NCI-H187 (cell line): Measurements from ENCODE around the gene STX8.
"Not testable (repeated sequence)": the region's sequence is repeated elsewhere in the genome, so short reads cannot be mapped to it uniquely, and the experiment has no call there.

Source experiments
- DNase-seq, 2 experiments: peaks; one replicate each; lab custom pipeline; 2025; lab: John Stamatoyannopoulos, UW

The STX8 gene

DNA sequence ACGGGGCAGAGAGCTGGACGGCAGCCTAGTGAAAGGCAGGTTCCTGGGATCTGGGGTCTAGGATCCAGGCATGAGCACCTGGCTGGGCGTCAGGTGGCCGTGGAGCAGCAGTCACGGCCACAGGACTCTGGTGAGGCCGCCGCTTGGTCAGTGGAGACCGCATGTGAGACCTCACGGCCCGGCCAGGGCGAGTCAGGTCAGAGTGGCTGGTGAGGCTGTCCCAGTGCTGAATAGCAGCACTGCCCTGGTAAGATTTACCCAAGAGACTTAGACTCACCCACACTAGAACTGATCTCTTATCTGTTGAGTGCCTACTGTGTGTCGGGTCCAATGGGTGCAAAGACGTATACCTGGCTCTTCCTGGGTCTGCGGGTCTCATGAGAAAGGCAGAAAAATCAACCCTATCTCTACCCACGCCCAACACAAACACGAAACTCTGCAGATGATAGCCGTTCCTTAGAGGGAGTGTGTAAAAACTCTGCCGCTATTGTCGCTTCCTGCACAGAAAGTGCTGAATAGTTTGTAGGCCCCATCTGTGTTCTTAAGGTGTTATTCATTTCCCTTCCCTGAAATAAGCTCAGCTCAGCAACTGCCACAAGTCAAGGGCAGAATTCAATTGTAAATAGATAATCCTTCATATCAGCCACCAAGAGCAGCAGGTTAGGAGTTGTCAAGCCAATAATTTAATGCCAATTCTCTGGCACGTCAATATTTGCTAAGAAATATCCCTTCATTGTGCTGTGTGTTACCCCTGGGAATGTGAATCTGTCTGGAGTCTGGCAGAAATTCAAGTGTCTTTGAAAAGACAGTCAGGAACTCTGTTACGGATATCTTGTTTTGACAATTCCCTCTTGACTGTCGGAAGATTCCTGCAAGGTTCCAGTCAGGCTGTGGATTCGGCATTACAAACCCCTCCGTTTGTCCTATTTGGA is 314.3 kb downstream of the STX8 start:
- DNase-seq = no peak

DNA sequence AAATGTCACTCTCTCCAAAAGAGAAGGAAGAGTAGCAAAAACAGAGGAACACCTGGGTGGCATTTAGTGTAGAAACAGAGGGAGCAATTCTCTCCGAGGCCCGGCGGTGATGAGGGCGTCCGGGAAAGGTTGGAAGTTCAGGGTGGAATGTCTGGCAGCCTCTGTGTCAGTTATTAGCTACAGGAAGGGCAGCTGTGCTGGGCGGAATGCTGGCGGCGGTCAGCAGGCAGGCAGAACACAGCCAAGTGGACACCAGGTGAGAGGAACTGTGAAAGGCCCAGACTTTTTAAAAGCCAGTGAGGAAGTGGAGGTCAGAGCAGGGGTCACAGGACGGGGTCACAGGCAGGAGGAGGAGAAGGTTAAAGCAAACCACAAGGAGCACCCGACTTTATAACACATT is 316.2 kb downstream of the STX8 start:
- DNase-seq = no peak

DNA sequence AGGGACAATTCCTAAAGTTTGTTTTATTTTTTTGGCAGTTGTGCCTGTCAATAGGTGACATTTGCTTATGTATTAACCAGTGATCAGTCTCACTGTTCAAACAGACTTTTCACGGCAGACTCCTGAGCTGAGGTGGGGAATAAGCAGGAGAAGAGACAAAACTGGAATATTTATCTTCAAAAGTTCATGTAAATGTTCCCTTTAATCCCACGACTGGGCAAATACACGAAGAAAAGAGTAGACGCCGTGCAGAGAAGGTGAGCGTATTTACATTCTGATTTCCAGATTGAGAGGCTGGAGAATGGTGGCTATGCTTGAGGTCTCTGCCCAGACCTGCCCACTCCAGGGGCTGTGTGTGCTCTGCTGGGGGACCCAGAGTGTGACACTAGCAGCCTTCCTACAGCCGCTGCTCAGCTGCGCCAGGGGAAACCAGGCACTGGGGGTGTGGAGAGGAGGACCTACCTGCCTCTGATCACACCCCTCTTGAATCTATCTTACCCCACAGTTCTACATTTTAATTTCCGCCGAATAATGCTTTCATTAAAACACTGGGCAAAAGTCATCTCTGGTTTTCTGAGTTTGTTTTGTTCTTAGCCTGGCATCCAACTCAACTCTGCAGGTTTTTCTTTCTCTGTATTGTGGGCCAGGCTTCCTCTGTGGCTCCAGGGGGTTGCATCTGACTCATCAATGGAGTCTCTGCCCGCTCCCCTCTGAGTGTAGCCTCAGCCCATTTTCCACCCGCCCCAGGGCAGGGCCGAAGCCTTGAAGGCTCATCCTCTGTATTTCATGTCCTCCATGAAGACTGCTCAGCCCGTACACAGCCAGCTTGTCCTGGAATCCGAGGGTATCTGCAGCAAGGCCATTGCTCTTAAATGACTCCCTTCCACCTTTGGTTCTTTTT is 317.3 kb downstream of the STX8 start:
- DNase-seq = no peak

DNA sequence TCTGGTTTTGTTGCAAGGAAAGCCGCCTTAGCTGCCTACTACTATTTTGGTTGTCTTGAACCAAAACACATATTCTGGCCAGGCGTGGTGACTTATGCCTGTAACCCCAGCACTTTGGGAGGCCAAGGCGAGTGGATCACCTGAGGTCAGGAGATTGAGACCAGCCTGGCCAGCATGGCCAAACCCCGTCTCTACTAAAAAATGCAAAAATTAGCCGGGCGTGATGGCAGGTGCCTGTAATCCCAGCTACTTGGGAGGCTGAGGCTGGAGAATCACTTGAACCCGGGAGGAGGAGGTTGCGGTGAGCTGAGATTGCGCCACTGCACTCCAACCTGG is 318.0 kb downstream of the STX8 start:
- not testable (repeated sequence) for DNase-seq

DNA sequence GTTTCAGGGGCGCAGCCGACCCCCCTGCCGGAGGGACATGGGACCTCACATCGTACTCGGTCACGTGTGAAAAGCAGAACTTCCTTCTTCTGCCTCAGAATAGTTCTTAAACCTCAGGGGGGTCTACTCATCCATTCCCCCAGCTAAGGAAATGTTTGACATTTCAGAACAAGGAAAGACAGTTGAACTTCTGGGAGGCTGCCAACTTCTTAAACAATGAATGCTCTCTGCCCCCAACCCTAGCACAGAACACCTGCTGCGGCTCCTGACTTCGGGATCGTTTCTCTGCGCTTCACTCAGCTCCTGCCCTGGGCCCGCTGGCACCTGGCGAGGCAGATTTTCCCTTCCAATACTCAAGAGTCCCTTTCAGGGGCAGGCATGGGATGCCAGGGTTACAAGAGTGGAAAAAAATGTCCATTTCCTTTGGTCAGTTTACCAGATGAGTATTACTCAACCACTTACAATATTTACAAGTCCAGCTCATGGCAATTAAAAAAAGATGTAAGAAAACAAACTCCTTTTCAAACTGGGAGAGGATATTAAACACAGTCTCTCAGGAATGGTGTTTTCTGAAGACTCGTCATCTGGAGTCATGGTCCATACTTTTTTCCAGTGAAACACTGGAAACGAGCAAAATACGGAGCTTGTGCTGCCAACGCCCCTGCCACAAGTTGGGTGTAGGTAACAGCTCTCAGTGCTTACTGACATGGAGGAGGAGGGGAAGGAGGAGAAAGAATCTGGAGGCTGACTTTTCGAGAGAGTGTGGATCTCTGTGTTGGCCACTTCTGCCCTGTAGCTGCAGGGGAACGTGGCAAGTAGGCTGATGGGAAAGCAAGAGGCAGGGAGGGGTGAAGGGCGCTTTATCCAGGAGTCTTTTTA is 318.6 kb downstream of the STX8 start:
- no peak for DNase-seq

DNA sequence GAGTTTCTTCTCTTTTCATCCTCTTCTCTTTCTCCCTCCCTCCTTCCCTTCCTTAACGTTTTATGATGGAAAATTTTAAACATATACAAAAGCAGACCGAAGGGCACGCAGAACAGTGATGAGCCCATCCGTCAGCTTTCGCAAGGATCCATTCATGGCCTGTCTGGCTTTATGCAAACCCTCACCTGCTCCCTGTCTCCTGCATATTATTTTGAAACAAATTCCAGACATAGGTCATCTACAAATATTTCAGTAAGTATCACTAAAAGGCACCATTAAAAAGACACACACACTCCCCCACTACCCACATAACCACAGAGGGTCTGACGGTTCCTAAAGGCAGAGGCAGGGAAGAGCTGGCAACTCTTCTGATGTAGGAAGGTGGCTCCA is 319.3 kb downstream of the STX8 start:
- no peak for DNase-seq

DNA sequence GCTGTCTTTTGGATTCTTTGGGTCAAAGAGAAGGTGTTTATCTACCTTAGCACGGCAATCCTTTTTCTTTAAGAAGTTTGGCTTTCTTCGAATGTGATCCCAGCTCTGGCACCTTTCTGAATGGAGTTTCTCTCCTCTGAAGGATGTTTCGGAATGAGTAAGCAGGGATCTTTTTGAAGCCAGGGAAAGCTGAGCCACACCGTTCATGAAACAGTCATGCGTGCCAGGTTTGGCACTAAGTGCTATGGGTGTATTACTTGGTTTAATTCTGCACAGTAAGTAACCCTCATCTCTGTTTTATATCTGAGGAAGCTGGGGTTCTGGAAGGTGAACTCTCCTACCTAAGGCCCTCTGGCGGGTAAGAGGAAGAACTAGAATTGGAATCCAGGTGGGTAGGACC is 319.8 kb downstream of the STX8 start:
- no peak for DNase-seq

DNA sequence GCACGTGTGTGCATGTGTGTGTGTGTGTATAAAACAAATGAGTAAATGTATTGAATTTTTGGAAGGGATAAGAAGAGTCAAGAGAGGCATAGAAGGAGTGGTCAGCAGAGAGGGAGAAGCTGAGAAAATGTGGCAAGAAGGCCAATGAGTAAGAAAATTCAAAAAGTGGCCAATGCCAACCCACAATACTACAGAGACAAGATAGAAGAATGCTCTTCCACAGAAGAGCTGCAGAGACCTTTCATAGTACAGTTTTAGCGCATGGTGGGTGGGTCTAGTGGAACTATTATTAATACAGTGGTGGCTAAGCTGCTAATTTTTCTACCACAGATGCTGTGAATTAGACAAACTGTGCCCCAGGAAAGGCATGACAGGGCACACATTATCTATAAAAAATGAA is 320.8 kb downstream of the STX8 start:
- DNase-seq = no peak

DNA sequence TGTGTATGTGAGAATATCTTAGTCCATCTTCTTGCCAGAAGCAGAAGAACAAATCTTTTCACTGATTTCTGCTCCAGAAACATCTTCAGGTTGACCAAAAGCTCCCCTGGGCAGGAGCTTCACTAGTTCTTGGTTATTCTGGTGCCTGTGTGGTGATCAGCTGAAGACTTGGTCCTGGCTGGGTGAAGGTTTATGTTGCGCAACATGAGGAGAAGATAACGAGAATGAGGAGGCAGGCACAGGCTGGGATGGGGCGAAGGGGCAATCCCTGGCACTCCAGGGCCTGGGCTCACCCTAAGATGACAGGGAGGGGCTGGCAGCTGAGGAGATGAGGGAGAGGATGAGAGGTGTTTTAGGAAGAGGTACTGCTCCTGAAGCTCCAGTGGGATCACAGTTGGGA is 322.3 kb downstream of the STX8 start:
- no peak for DNase-seq

DNA sequence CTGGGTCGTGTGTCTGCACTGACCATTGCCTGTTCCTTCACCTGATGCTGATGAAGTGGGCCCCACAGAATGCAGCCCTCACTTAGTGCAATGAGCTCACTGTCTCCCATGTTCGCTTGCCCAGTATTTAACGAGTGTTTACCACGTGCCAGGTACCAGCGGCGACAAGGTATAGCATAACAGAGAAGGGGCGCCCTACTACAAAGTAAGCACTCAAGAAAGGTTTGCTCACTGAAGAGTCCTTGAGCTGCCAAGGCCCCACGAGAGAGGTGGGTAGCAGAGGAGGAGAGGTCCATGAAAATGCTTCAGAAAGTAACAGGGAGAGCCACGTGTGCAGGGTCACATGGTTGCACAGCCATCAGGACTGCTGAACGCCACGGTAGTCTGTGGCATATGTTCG is 324.3 kb downstream of the STX8 start:
- no peak for DNase-seq

DNA sequence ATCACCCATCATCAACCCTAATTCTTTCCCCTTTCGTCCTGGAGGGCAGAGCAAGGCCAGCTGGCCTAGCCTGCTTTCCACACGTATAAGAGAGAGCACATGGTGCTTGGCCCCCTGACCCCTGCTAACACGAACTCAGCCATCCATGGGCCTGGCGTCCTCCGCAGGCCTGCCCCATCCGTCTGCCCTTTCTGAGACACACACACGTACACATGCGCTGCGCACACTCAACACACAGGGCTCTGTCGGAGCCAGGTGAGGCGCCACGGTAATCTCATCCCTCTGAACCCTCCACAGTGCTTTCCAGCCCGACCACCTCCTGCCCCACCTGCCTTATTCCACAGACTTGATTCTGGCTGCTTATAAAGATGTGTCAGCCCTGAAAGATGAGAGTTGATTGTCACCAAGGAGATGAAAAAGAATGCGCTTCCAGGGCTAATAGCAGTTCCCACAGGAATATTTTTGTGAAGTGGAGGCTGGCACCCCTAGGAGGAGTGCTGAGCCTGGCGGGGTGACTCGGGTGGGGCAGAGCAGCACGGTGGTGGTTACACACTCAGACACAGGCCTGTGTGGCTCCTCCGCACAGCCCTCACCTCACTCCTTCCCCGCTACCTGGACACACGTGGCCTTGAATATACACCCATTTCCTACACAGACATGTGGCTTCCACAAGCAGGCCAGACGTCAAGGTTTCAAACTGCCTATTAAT is 326.2 kb downstream of the STX8 start:
- no peak for DNase-seq

DNA sequence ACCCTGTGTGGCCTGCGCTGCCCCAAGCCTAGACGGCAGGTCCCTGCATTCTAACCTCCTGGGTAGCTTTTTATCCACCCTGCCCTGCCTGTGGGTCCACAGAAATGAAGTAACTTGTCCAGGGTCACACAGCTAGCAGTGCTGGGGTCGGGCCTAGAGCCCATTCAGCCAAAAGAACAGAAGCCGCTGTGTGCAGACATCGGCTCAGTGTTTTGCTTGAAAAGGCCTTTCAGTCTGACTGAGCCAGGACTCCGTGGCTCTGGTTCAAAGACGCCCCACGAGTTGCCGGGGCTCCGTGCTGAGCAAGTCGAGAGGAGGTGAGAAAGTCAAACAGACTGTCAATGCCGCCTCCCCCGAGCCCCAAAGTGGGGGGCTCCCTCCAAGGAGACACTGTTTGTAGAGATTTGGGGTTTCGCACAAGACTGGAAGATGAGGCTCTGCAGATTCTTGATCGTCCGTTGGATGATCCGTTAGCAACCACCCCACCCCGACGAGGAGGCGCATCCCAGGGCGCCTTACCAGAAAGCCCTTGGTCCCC is 328.1 kb downstream of the STX8 start:
- no peak for DNase-seq

DNA sequence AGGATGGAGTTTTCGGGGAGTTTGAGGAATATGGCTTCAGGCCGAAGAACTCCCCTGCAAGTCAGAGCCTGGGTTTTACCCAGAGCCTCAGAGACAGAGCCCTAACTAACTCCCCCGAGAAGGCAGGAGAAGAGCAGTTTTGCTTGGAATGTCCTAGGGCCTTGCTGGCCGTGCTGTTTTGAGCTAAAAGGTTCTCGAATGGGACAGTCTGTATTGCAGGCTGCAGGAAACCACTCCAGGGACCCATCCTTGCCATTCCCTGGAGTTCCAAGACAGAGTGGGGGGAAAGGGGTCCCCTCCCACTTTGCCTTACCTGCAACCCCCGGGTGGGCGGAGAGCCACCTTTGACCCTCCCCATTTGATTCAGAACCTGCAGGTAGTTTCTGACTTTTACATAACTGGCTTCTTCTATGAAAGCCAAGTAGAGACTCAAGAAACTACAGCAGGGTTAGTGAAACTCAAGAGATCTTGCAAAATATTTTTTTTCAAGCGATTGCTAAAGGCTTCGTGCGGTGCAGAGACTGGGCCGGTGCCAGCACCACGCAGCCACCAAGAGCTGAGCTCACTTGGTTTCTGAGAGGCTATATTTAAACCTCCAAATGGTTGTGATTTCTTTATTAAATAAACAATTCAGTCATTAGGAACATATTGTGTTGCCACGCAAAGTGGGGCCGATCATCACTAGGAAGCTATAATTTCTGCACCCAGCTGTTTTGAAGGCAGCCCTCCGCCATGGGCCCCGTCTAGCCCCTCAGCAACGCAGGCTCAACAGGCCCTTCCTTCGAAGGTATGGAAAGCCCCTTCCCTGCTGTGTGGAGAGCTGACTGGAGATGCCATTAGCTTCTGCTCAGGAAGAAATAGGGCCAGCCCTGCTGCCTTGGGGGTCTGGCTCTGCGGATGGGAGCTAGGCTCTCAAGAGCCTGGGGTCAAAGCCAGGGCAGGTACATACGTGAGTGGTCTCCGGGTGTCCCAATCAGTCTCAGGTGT is 331.3 kb downstream of the STX8 start:
- DNase-seq = no peak

DNA sequence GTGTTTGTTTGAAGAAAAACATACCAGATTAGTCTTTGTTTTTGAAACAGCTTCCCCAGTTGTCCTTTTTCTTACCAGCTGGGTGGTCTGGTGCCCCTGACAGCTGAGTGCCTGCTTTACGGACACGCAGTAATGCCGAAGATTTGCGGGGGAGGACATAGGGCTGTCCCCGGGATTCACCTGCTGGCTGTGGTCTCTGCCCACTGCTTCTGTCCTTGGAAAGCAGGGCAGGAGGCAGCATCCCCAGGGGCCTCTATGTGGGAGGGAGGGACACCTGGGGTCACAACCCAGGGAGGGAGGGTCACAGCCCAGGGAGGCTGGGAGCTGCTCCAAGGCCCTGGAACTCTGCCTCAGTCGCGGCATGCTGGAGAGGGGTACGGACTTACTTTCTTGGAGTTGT is 332.6 kb downstream of the STX8 start:
- no peak for DNase-seq

DNA sequence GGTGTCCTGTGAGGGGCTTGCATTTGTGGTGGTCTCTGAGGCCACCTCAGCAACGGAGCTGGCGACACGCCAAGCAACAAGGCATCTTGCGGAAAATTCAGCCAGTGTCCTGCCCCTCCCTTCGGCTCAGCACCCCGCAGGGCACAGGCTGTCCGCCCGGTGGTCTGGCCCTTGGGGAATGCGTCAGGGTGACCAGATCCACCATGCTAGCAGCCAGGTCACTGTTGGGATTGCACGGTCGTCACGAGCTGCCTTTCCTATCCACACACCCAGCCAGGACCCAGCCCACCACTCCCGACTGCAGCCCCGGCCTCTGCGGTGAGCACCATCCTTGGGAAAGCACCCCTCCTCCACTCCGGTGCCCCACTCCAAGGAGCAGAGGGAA is 333.1 kb downstream of the STX8 start:
- no peak for DNase-seq

DNA sequence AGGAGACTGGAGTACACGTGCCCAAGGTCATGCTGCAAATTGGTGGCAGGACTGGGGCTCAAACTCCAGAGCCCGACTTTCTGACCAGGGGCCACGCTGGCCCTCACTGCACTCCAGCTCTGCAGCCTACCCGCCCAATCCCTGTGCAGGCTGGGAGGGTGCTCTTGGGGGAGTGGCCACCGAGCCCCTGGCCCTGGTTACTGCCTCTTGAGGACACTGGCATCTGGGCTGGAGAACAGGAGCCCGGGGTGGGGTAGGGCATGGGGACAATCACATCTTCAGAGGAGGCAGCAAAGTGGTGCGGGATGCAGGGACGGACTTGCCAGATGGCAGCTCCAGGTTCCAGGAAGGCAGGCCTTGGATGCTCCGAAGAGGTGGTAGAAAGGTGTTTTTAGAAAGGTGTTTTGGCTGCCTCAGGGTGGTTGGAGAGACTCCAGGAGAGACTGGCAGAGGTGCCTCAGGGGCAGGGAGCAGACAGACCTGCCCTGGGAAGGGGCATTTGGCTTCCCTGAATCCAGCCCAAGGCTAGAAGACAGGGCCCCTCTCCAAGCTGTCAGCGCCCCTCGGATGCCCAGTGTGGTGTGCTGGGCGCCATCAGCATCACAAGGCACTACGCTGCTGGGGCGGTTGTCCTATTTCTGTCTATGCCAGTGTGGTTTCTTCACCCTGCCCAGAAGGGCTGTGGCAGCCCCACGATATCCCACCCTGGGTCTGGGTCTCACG is 333.7 kb downstream of the STX8 start:
- no peak for DNase-seq

DNA sequence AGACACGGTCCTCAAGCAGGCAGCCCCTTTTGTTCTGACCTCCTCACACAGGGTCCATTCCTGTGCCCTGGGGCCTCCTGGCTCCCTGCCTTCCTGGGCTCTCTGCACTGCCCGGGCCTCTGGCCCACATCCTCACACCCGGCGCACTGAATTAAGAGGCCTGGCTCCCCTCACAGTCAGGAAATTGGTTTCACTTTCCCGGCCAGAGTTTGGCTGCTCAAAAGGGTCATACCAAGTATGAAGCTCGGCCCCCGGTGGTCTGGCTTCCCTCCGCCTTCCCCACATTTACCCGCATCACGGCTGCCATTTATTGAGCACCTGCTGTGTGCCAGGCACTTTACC is 334.3 kb downstream of the STX8 start:
- DNase-seq = no peak

DNA sequence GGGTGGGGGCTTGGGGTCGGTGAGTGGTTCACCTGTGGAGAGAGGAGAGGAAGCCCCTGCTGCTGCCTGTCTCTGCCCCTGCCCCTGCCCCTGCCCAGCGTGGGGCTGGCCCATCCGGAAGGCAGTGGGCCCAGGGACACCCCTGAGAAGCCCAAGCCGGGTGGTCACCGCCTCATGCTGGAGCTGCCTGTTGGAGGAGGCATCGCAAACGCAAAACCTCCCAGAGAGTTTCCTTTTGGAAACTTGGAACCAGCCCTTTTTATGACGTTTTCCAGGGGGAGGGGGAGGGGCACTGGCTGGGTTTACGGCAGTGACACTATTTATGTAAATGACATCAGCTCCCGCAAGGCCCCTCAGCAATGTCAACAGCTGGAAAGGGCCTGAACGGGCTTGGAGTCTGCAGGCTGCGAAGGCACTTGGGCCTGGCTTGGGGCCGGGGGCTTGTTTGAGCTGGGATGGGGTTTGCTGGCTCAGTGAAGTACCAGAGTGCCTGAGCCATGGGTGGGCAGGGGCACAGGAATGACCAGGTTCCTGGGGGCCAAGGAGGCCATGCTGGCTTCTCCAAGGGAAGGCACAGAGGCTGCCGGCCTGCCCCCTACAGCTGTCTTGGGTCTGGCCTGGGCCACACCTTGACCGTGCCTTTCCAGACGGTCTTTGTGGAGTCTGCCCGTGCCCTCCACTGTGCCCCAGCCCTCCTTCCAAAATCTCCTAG is 334.8 kb downstream of the STX8 start:
- DNase-seq = no peak
